Inferior parietal cortex (tissue), 1 donor: Measurements from ENCODE around the gene ADARB1.
A peak's percentile ranks its signal among the peaks of the same experiment; 100 is the strongest.
"Not testable (repeated sequence)": the region's sequence is repeated elsewhere in the genome, so short reads cannot be mapped to it uniquely, and the experiment has no call there.

Experiments used
- DNase-seq: peaks from one replicate; pipeline ENCODE4 v3.0.0-alpha.2; 2016; ENCODE audit errors: extremely low spot score

Gene ADARB1

GRCh38 chr21:45074048-45074817 lies at the start of gene ADARB1:
Gene ADARB1, plus strand, starts transcription at chr21:45074580. Its CDS starts 97,077 bp downstream, at chr21:45171657.
- DNase-seq = peak; percentile 35

- no peak for DNase-seq
Measured at GRCh38 chr21:45026066-45026745, 48.2 kb upstream of the ADARB1 start.

GRCh38 chr21:45026826-45027225 lies 47.6 kb upstream of the ADARB1 start:
- DNase-seq = no peak

- DNase-seq = no peak
Measured at GRCh38 chr21:45027241-45028196, 46.9 kb upstream of the ADARB1 start.

- not testable (repeated sequence) for DNase-seq
Measured at GRCh38 chr21:45028645-45029044, 45.7 kb upstream of the ADARB1 start.

- DNase-seq = no peak
Measured at GRCh38 chr21:45029298-45029947, 45.0 kb upstream of the ADARB1 start.

GRCh38 chr21:45029948-45030681 lies 44.3 kb upstream of the ADARB1 start:
- DNase-seq = no peak

GRCh38 chr21:45030682-45031570 lies 43.5 kb upstream of the ADARB1 start:
- no peak for DNase-seq

GRCh38 chr21:45031571-45032191 lies 42.7 kb upstream of the ADARB1 start:
- DNase-seq = no peak

- no peak for DNase-seq
Measured at GRCh38 chr21:45032332-45032731, 42.0 kb upstream of the ADARB1 start.

- no peak for DNase-seq
Measured at GRCh38 chr21:45032977-45033710, 41.2 kb upstream of the ADARB1 start.

- DNase-seq = no peak
Measured at GRCh38 chr21:45033791-45034555, 40.4 kb upstream of the ADARB1 start.

- DNase-seq = no peak
Measured at GRCh38 chr21:45034556-45035476, 39.6 kb upstream of the ADARB1 start.

GRCh38 chr21:45035477-45035848 lies 38.9 kb upstream of the ADARB1 start:
- DNase-seq = no peak

GRCh38 chr21:45036630-45037029 lies 37.8 kb upstream of the ADARB1 start:
- no peak for DNase-seq

- no peak for DNase-seq
Measured at GRCh38 chr21:45037986-45038385, 36.4 kb upstream of the ADARB1 start.
